ENCODE results near the gene SLC37A3.

SLC37A3 gene

DNA sequence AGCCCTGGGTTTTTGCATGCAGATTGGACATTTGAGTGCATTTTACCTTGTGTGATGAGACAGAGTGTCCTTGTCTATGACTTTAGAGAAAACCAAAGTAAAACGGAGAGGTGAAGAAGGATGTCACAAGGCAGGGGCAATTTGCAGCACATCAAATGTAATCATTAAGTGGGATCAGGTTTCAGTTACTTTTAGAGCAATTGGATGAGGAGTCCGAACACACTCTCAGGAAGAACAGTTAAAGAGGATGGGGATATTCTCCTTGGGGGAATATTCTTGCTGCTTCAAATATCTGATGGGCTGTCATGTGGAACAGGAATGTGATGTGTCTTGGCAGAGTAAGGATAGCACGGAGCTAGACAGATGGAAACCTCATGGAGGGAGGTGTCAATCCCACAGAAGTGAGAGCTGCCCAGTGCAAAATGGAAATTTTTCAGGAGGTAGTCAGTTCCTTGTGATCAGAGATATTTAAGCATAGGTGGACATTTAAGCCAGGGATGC, 6.3 kb upstream of the SLC37A3 start:
- H3K27ac ChIP-seq: no peak overlapping the region
- H3K27me3 ChIP-seq (ENCODE audit: insufficient read depth, low read depth, severe bottlenecking): no peaks in the 10 kb centered on the region
- H3K4me3 ChIP-seq (ENCODE audit: low read depth, low read length): no peak overlapping the region
- DNase-seq: no peak
- H3K9me3 ChIP-seq (ENCODE audit: severe bottlenecking): no peaks in the 10 kb centered on the region
- no peaks in the 10 kb centered on the region for H3K36me3 ChIP-seq
- TF ChIP-seq, protein P1, sequence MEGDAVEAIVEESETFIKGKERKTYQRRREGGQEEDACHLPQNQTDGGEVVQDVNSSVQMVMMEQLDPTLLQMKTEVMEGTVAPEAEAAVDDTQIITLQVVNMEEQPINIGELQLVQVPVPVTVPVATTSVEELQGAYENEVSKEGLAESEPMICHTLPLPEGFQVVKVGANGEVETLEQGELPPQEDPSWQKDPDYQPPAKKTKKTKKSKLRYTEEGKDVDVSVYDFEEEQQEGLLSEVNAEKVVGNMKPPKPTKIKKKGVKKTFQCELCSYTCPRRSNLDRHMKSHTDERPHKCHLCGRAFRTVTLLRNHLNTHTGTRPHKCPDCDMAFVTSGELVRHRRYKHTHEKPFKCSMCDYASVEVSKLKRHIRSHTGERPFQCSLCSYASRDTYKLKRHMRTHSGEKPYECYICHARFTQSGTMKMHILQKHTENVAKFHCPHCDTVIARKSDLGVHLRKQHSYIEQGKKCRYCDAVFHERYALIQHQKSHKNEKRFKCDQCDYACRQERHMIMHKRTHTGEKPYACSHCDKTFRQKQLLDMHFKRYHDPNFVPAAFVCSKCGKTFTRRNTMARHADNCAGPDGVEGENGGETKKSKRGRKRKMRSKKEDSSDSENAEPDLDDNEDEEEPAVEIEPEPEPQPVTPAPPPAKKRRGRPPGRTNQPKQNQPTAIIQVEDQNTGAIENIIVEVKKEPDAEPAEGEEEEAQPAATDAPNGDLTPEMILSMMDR (IDR thresholded peaks at IDR 0.05; ENCODE audit: low read depth, low read length): no peak

DNA sequence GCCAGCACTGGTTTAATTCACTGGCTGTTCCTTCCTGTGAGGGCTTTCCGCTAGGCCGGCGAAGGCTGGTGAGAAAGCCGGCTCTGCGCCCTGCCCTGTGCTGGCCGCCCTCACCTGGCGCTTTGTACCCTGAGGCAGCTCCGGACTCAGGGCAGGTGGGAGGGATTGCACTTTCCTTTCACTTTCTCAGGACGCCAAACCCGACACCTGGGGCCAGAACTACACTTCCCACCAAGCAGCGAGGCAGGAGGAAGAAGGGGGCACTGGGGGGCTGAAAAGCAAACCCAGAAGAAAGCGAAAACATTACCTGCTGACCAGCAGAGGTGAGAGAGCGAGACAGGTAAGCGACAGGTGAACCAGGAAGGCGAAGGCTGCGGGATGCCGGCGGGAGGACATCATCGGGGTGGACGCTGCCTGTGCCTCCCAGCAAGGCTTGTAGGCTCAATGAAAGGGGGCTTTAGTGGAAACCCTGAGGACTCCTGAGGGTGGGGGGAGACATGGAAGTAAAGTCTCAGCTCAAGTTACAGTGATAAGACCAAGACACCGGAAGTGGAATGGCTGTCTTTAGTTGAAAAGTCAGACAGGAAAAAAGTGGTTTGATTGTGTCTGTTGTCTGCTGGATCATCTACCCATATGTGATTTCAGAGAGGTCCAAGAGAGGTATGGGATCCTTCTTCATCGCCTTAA, 5.7 kb upstream of the SLC37A3 start, which contains the start of gene RAB19:
TSS of gene RAB19 (plus strand) at position 181 of the 687 bp plus-strand sequence. CDS start 3,589 bp downstream, outside the sequence.
- H3K9me3 ChIP-seq (ENCODE audit: severe bottlenecking): no peaks in the 10 kb centered on the region
- no peaks in the 10 kb centered on the region for H3K36me3 ChIP-seq
- no peak within 1 kb of the TSS for H3K27ac ChIP-seq
- H3K4me3 ChIP-seq (ENCODE audit: low read depth, low read length): no peak within 1 kb of the TSS
- TF ChIP-seq, protein P1 (IDR thresholded peaks at IDR 0.05; ENCODE audit: low read depth, low read length): no peak
- no peak for DNase-seq
- H3K27me3 ChIP-seq (ENCODE audit: insufficient read depth, low read depth, severe bottlenecking): no peaks in the 10 kb centered on the region

DNA sequence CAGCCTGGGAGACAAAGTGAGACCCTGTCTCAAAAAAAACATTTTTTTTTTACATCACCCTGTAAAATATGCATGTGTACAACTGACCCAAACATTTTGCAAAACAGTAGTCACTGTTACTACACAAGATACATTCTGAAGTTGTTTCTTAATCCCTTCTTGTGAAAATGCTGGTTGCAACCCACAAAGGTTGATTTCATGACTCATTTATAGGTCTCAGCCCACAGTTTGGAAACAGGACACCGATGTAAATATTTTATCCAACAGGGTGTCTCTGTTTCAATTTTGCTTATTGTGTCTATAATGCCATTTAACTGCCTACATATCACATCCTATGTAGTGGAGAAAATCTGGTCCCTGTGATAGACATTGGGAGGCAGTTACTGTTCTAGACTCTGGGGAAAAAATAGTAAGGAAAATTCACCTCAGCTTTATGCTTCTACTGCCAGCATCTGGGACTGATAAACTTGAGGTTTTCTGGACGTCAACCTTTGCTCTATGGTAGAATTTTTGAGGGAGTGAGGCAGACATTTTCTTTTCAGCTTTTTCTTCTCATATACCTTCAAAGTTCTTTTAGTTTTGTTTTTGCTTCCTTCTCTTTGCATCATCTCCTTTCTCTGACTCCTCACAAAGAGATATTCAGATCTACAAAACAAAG, 4.0 kb upstream of the SLC37A3 start:
- Histone ChIP-seq H3K4me3 (ENCODE audit: low read depth, low read length) (no peak overlapping the region), H3K27ac (no peak overlapping the region), H3K9me3 (ENCODE audit: severe bottlenecking) (no peaks in the 10 kb centered on the region), H3K36me3 (peaks cover 3% of the 10 kb centered on the region; the same call in 1 of the 2 replicates), H3K27me3 (ENCODE audit: insufficient read depth, low read depth, severe bottlenecking) (no peaks in the 10 kb centered on the region)
- TF ChIP-seq, protein P1 (IDR thresholded peaks at IDR 0.05; ENCODE audit: low read depth, low read length): no peak
- no peak for DNase-seq

DNA sequence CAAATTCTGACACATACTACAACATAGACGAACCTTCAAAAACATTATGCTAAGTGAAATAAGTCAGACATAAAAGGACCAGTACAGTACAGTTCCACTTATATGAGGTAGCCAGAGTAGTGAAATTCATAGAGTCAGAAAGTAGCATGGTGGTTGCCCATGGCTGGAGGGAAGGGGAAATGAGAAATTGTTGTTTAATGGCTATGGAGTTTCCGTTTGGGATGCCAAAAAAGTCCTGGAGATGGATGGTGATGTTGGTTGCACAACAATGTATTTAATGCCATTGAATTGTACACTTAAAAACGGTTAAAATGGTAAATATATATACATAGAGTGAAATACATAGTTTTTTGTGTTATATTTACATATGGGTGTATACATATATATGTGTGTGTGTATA, 2.1 kb upstream of the SLC37A3 start:
- no peak overlapping the region for H3K27ac ChIP-seq
- TF ChIP-seq, protein P1 (IDR thresholded peaks at IDR 0.05; ENCODE audit: low read depth, low read length): no peak
- H3K4me3 ChIP-seq (ENCODE audit: low read depth, low read length): no peak overlapping the region
- peaks cover 3% of the 10 kb centered on the region; the same call in 1 of the 2 replicates for H3K36me3 ChIP-seq
- no peaks in the 10 kb centered on the region for H3K9me3 ChIP-seq (ENCODE audit: severe bottlenecking)
- no peaks in the 10 kb centered on the region for H3K27me3 ChIP-seq (ENCODE audit: insufficient read depth, low read depth, severe bottlenecking)
- no peak for DNase-seq

DNA sequence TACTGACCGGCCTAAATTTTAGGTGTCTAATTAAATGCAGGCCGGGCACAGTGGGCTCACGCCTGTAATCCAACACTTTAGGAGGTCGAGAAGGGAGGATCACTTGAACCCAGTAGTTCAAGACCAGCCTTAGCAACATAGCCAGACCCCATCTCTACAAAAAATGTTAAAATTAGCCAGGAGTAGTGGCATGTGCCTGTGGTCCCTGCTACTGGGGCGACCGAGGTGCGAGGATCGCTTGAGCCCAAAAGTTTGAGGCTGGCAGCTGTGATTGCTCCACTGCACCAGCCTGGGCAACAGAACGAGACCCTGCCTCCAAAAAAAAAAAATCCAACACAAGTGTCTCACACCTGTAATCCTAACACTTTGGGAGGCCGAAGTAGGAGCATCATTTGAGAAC, 491 bp upstream of the SLC37A3 start:
- peaks cover 3% of the 10 kb centered on the region; the same call in 1 of the 2 replicates for H3K36me3 ChIP-seq
- no peaks in the 10 kb centered on the region for H3K27me3 ChIP-seq (ENCODE audit: insufficient read depth, low read depth, severe bottlenecking)
- DNase-seq: no peak
- H3K9me3 ChIP-seq (ENCODE audit: severe bottlenecking): no peaks in the 10 kb centered on the region
- H3K27ac ChIP-seq: no peak overlapping the region
- no peak overlapping the region for H3K4me3 ChIP-seq (ENCODE audit: low read depth, low read length)
- TF ChIP-seq, protein P1 (IDR thresholded peaks at IDR 0.05; ENCODE audit: low read depth, low read length): no peak
